ENCODE measurements around the gene PLVAP.

PLVAP gene

GRCh38 chr19:17353386-17353785 lies 23.8 kb downstream of the PLVAP start:
- DNase-seq = no peak

GRCh38 chr19:17352608-17353280 lies 24.4 kb downstream of the PLVAP start:
- DNase-seq = no peak

- DNase-seq = no peak
These were observed 25.2 kb downstream of the PLVAP start for GRCh38 chr19:17351815-17352435.

- no peak for DNase-seq
These were observed 28.4 kb downstream of the PLVAP start for GRCh38 chr19:17348700-17349099.

- DNase-seq = no peak
These were observed 29.3 kb downstream of the PLVAP start for GRCh38 chr19:17347877-17348276.

GRCh38 chr19:17347361-17347760 lies 29.8 kb downstream of the PLVAP start:
- no peak for DNase-seq

- peak; percentile 89 for DNase-seq
These were observed 31.0 kb downstream of the PLVAP start for GRCh38 chr19:17346109-17346671.

GRCh38 chr19:17341845-17342244 lies 35.3 kb downstream of the PLVAP start:
- no peak for DNase-seq

GRCh38 chr19:17341386-17341785 lies 35.8 kb downstream of the PLVAP start:
- DNase-seq = no peak

GRCh38 chr19:17340871-17341357 lies 36.2 kb downstream of the PLVAP start:
- DNase-seq = no peak

- no peak for DNase-seq
These were observed 36.8 kb downstream of the PLVAP start for GRCh38 chr19:17340302-17340870.

GRCh38 chr19:17339088-17339741 lies 37.9 kb downstream of the PLVAP start:
- DNase-seq = peak; percentile 52

GRCh38 chr19:17338433-17339078 lies 38.6 kb downstream of the PLVAP start:
- DNase-seq = no peak

- DNase-seq = peak; percentile 54
These were observed 39.3 kb downstream of the PLVAP start for GRCh38 chr19:17337675-17338432.

GRCh38 chr19:17336872-17337674 lies 40.1 kb downstream of the PLVAP start, which contains the start of gene GTPBP3:
TSS of gene GTPBP3 (plus strand) at chr19:17337553. CDS start at chr19:17337612, 59 bp downstream.
- DNase-seq = peak; percentile 88

- no peak for DNase-seq
These were observed 41.6 kb downstream of the PLVAP start for GRCh38 chr19:17335575-17335974.

GRCh38 chr19:17334414-17335409 lies 42.4 kb downstream of the PLVAP start, which contains the start of gene ANO8:
TSS of gene ANO8 (minus strand) at chr19:17334855. CDS start at chr19:17334670, 185 bp downstream.
- DNase-seq = peak; percentile 76

GRCh38 chr19:17333611-17334413 lies 43.3 kb downstream of the PLVAP start:
- DNase-seq = peak; percentile 65
